H9 (cell line): Measurements from ENCODE around the gene UBAC2. TPM values are rescaled to one million over a fixed set of nuclear protein-coding genes. Genes with fewer than 3 reads are reported as not detected.

Experiments used
- DNase-seq: peaks from one replicate; pipeline ENCODE4 v3.0.0-alpha.2; 2017
- H2AFZ ChIP-seq: one replicate; pipeline ENCODE4 v1.6.1; 2013; ENCODE audit warnings: mild to moderate bottlenecking, low read length, control low read depth, moderate library complexity
- H2AK5ac ChIP-seq: 2 replicates; pipeline ENCODE4 v1.6.1; 2013; ENCODE audit warnings: low read length, control low read depth, mixed read lengths; ENCODE audit not compliant: insufficient read length
- H2BK120ac ChIP-seq: one replicate; pipeline ENCODE4 v1.6.1; 2013; ENCODE audit warnings: low read depth, mild to moderate bottlenecking, low read length, control low read depth, inconsistent platforms; ENCODE audit not compliant: poor library complexity, severe bottlenecking
- H2BK12ac ChIP-seq: 2 replicates; pipeline ENCODE4 v1.6.1; 2013; ENCODE audit warnings: low read length, control low read depth, mixed read lengths, low read depth; ENCODE audit not compliant: insufficient read length
- H2BK15ac ChIP-seq: 2 replicates; pipeline ENCODE4 v1.6.1; 2013; ENCODE audit warnings: low read depth, low read length, control low read depth
- H2BK20ac ChIP-seq: one replicate; pipeline ENCODE4 v1.6.1; 2013; ENCODE audit warnings: low read depth, mild to moderate bottlenecking, low read length, control low read depth, inconsistent platforms; ENCODE audit not compliant: poor library complexity, severe bottlenecking
- H2BK5ac ChIP-seq: 2 replicates; pipeline ENCODE4 v1.6.1; 2013; ENCODE audit warnings: low read length, control low read depth, mixed read lengths; ENCODE audit not compliant: insufficient read length
- H3K14ac ChIP-seq: 2 replicates; pipeline ENCODE4 v1.6.1; 2013; ENCODE audit warnings: low read length, control low read depth; ENCODE audit not compliant: insufficient read depth
- H3K18ac ChIP-seq: 2 replicates; pipeline ENCODE4 v1.6.1; 2013; ENCODE audit warnings: low read depth, mild to moderate bottlenecking, mixed read lengths, low read length, control low read depth; ENCODE audit not compliant: insufficient read length
- H3K23ac ChIP-seq: 2 replicates; pipeline ENCODE4 v1.6.1; 2013; ENCODE audit warnings: low read length, control low read depth, mixed read lengths, low read depth; ENCODE audit not compliant: insufficient read length
- H3K23me2 ChIP-seq: 2 replicates; pipeline ENCODE4 v1.6.1; 2013; ENCODE audit warnings: low read depth, mild to moderate bottlenecking, mixed read lengths, low read length, control low read depth; ENCODE audit not compliant: insufficient read length, poor library complexity, severe bottlenecking
- H3K27ac ChIP-seq: 2 replicates; pipeline ENCODE4 v1.5.1; 2013; ENCODE audit warnings: low read length, control low read depth, mixed read lengths, low read depth; ENCODE audit not compliant: insufficient read length
- H3K27me3 ChIP-seq: 2 replicates; pipeline ENCODE4 v1.6.1; 2013; ENCODE audit warnings: low read length, control low read depth, inconsistent platforms; ENCODE audit not compliant: insufficient read depth
- H3K4ac ChIP-seq: 2 replicates; pipeline ENCODE4 v1.6.1; 2013; ENCODE audit warnings: low read depth, mild to moderate bottlenecking, control low read depth, inconsistent platforms, low read length, moderate library complexity
- H3K4me1 ChIP-seq: 2 replicates; pipeline ENCODE4 v1.6.1; 2013; ENCODE audit warnings: low read length, control low read depth, inconsistent platforms; ENCODE audit not compliant: insufficient read depth
- H3K4me2 ChIP-seq: 2 replicates; pipeline ENCODE4 v1.6.1; 2013; ENCODE audit warnings: low read length, control low read depth, mixed read lengths; ENCODE audit not compliant: insufficient read length, insufficient read depth
- H3K56ac ChIP-seq: 2 replicates; pipeline ENCODE4 v1.6.1; 2013; ENCODE audit warnings: low read depth, mild to moderate bottlenecking, mixed read lengths, low read length, control low read depth; ENCODE audit not compliant: insufficient read length
- H3K79me1 ChIP-seq: 2 replicates; pipeline ENCODE4 v1.6.1; 2013; ENCODE audit warnings: low read depth, mild to moderate bottlenecking, moderate library complexity, low read length, control low read depth, inconsistent platforms; ENCODE audit not compliant: insufficient read depth, poor library complexity, severe bottlenecking
- H3K79me2 ChIP-seq: 2 replicates; pipeline ENCODE4 v1.6.1; 2013; ENCODE audit warnings: low read length, control low read depth, inconsistent platforms; ENCODE audit not compliant: insufficient read depth
- H3K9ac ChIP-seq: 2 replicates; pipeline ENCODE4 v1.6.1; 2013; ENCODE audit warnings: low read length, control low read depth, mixed read lengths; ENCODE audit not compliant: insufficient read length; ENCODE audit errors: extremely low read depth
- H3K9me3 ChIP-seq: one replicate; pipeline ENCODE4 v1.6.1; 2013; ENCODE audit warnings: low read depth, low read length, inconsistent platforms; ENCODE audit not compliant: control insufficient read depth
- H3T11ph ChIP-seq: one replicate; pipeline ENCODE4 v1.6.1; 2013; ENCODE audit warnings: mild to moderate bottlenecking, low read length, control low read depth, inconsistent platforms
- H4K20me1 ChIP-seq: one replicate; pipeline ENCODE4 v1.6.1; 2013; ENCODE audit not compliant: control insufficient read depth, insufficient read length, insufficient read depth
- H4K5ac ChIP-seq: 2 replicates; pipeline ENCODE4 v1.6.1; 2013; ENCODE audit warnings: low read depth, mild to moderate bottlenecking, mixed read lengths, low read length, control low read depth; ENCODE audit not compliant: insufficient read length
- H4K8ac ChIP-seq: replicated peaks from 2 replicates; pipeline ENCODE4 v1.6.1; 2013; ENCODE audit warnings: low read length, control low read depth, mixed read lengths, low read depth; ENCODE audit not compliant: insufficient read length
- H4K91ac ChIP-seq: 2 replicates; pipeline ENCODE4 v1.6.1; 2013; ENCODE audit warnings: low read depth, mild to moderate bottlenecking, moderate library complexity, mixed read lengths, low read length, control low read depth; ENCODE audit not compliant: insufficient read length
- H3K27ac Mint-ChIP-seq, 3 experiments: 2 replicates in 2 of 3; 3 replicates in 1 of 3; pipeline ENCODE4 v1.8.0; 2020 to 2021; ENCODE audit warnings: mixed read lengths in 3 of 3, mild to moderate bottlenecking in 1 of 3, moderate library complexity in 1 of 3
- H3K27me3 Mint-ChIP-seq: 2 replicates; pipeline ENCODE4 v1.8.0; 2021; ENCODE audit warnings: low read depth, mild to moderate bottlenecking, moderate library complexity, mixed read lengths
- H3K36me3 Mint-ChIP-seq, 3 experiments: 2 replicates in 2 of 3; 3 replicates in 1 of 3; pipeline ENCODE4 v1.8.0; 2020 to 2021; ENCODE audit warnings: low read depth in 3 of 3, mixed read lengths in 3 of 3; ENCODE audit not compliant: insufficient read depth in 1 of 3
- H3K4me1 Mint-ChIP-seq, 2 experiments: 2 replicates each; pipeline ENCODE4 v1.8.0; 2020; ENCODE audit warnings: mixed read lengths in 2 of 2
- H3K4me3 Mint-ChIP-seq, 2 experiments: 2 replicates in 1 of 2; 3 replicates in 1 of 2; pipeline ENCODE4 v1.8.0; 2020 to 2021; ENCODE audit warnings: mild to moderate bottlenecking in 2 of 2, mixed read lengths in 2 of 2, moderate library complexity in 1 of 2
- H3K9me3 Mint-ChIP-seq, 2 experiments: 2 replicates in 1 of 2; 3 replicates in 1 of 2; pipeline ENCODE4 v1.8.0; 2020; ENCODE audit warnings: mild to moderate bottlenecking in 2 of 2, mixed read lengths in 2 of 2, moderate library complexity in 1 of 2
- WGBS: extraction: QIAGEN DNeasy Blood & Tissue Kit; methylation state at CpG from one replicate; pipeline ENCODE4 v1.1.7; 2013; ENCODE audit warnings: missing lambda C conversion rate, low lambda C conversion rate, mixed read lengths; ENCODE audit not compliant: insufficient read length; ENCODE audit errors: extremely low coverage; 5-methylcytosine and 5-hydroxymethylcytosine counted together
- total RNA-seq: library from RNA; stranded (reverse); gene quantifications from 2 replicates; pipeline ENCODE4 v1.2.1, GENCODE V29; 2021
- TF ChIP-seq, protein P1 (sequence below): fragments of 200-600 bp; sonication (generic); conservative IDR thresholded peaks from 3 replicates; pipeline ENCODE4 v1.8.0; 2021; ENCODE audit warnings: antibody characterized with exemption, mild to moderate bottlenecking

The UBAC2 gene
- total RNA-seq, 1 experiment from 2014 or later: 52.3 TPM

DNA sequence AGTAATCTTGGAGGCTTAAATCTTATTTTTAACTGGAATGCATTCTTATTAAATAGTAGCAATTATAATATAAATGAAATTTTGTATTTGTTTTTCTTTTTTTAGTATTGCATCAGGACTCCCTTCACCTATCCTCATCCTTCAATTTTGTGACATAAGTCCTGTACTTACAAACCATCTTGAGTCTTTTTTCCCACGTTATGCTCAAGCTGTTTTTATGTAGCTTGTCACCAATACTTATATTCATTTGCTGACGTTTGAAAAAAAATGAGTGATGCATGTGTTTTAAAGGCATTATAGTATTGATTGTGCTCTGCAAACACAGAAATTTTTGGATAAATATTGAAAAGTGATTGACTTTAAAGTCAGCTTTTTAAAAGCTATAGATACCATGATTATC is 56.6 kb downstream of the UBAC2 start:
- Histone ChIP-seq H4K20me1 (peaks cover 2% of the 10 kb centered on the region), H3K23ac (no peak overlapping the region), H3K27me3 (no peaks in the 10 kb centered on the region), H2AK5ac (no peak overlapping the region), H3K9me3 (no peaks in the 10 kb centered on the region), H4K8ac (no peak overlapping the region), H4K5ac (no peak overlapping the region), H2BK5ac (no peak overlapping the region), H2BK12ac (no peak overlapping the region), H2BK20ac (no peak overlapping the region), H3T11ph (no peak overlapping the region), H3K4ac (no peak overlapping the region), H2BK15ac (no peak overlapping the region), H2AFZ (no peak overlapping the region), H3K27ac (no peak overlapping the region), H4K91ac (no peak overlapping the region), H3K23me2 (no peaks in the 10 kb centered on the region), H3K14ac (no peak overlapping the region), H2BK120ac (no peak overlapping the region), H3K4me2 (no peak overlapping the region), H3K56ac (no peak overlapping the region), H3K79me2 (no peaks in the 10 kb centered on the region), H3K79me1 (no peaks in the 10 kb centered on the region), H3K18ac (no peak overlapping the region), H3K4me1 (no peaks in the 10 kb centered on the region), H3K9ac (no peak overlapping the region)
- no peak for DNase-seq
- H3K27ac Mint-ChIP-seq: no peak overlapping the region
- no peaks in the 10 kb centered on the region for H3K9me3 Mint-ChIP-seq
- no peak overlapping the region for H3K4me3 Mint-ChIP-seq
- no peaks in the 10 kb centered on the region; the same call in 1 of the 2 replicates for H3K27me3 Mint-ChIP-seq
- WGBS: no CpG with 5 or more reads among the region's 2 CpGs
- H3K36me3 Mint-ChIP-seq: peaks cover 2 to 12% (median 7%) of the 10 kb centered on the region in 3 experiments; a peak in 5 of 7 replicates
- 0 out of 4 replicates have a peak, but pooled peaks cover 0 to 4% of the 10 kb centered on the region in 2 experiments for H3K4me1 Mint-ChIP-seq
- TF ChIP-seq, protein P1, sequence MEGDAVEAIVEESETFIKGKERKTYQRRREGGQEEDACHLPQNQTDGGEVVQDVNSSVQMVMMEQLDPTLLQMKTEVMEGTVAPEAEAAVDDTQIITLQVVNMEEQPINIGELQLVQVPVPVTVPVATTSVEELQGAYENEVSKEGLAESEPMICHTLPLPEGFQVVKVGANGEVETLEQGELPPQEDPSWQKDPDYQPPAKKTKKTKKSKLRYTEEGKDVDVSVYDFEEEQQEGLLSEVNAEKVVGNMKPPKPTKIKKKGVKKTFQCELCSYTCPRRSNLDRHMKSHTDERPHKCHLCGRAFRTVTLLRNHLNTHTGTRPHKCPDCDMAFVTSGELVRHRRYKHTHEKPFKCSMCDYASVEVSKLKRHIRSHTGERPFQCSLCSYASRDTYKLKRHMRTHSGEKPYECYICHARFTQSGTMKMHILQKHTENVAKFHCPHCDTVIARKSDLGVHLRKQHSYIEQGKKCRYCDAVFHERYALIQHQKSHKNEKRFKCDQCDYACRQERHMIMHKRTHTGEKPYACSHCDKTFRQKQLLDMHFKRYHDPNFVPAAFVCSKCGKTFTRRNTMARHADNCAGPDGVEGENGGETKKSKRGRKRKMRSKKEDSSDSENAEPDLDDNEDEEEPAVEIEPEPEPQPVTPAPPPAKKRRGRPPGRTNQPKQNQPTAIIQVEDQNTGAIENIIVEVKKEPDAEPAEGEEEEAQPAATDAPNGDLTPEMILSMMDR: no peak
